Kidney (tissue), 14 donors: Measurements from ENCODE around the gene KLHL22. TPM values are rescaled to one million over a fixed set of nuclear protein-coding genes. Genes with fewer than 3 reads are reported as not detected.
A peak's percentile ranks its signal among the peaks of the same experiment; 100 is the strongest.

ENCODE experiments used
- DNase-seq, 5 donors: peaks; one replicate each; pipeline ENCODE4 v3.0.0-alpha.2; 2013 to 2020
- FAIRE-seq: peaks from 2 replicates; lab custom pipeline; 2012; peaks lifted over from hg19 to GRCh38; lab: Jason Lieb, UNC
- H3K27ac ChIP-seq, 2 donors: one replicate each; pipeline ENCODE4 v1.7.0; 2013; ENCODE audit warnings: low read depth in 2 of 2, low read length in 2 of 2, inconsistent platforms in 1 of 2
- H3K27me3 ChIP-seq: one replicate; pipeline ENCODE4 v1.7.1; 2013; ENCODE audit warnings: low read length, inconsistent platforms; ENCODE audit not compliant: control insufficient read depth, insufficient read depth
- H3K36me3 ChIP-seq, 3 donors: one replicate each; pipeline versions ENCODE4 v1.7.0 to v1.7.1; 2013; ENCODE audit warnings: low read length in 3 of 3, control low read depth in 1 of 3, inconsistent platforms in 1 of 3; ENCODE audit not compliant: insufficient read depth in 3 of 3, control insufficient read depth in 2 of 3
- H3K4me1 ChIP-seq, 3 donors: one replicate each; pipeline versions ENCODE4 v1.7.0 to v1.7.1; 2013; ENCODE audit warnings: low read length in 3 of 3, inconsistent platforms in 1 of 3, low read depth in 1 of 3; ENCODE audit not compliant: control insufficient read depth in 2 of 3, insufficient read depth in 2 of 3
- H3K4me3 ChIP-seq, 3 donors: one replicate each; pipeline versions ENCODE4 v1.7.0 to v1.8.1; 2013; ENCODE audit warnings: low read length in 3 of 3, control low read depth in 1 of 3, inconsistent platforms in 1 of 3
- H3K9ac ChIP-seq, 3 donors: one replicate each; pipeline versions ENCODE4 v1.7.0 to v1.7.1; 2013; ENCODE audit warnings: low read length in 3 of 3, control low read depth in 1 of 3, inconsistent platforms in 1 of 3
- H3K9me3 ChIP-seq, 3 donors: one replicate each; pipeline versions ENCODE4 v1.7.0 to v1.7.1; 2013; ENCODE audit warnings: low read length in 3 of 3, control low read depth in 1 of 3, inconsistent platforms in 1 of 3; ENCODE audit not compliant: control insufficient read depth in 2 of 3, insufficient read depth in 1 of 3
- CTCF ChIP-seq: IDR thresholded peaks from 3 replicates; pipeline ENCODE4 v1.5.1; 2012; ENCODE audit warnings: mild to moderate bottlenecking, moderate library complexity, borderline replicate concordance; ENCODE audit not compliant: insufficient read depth; ENCODE audit errors: extremely low read depth
- intact Hi-C: fragments of 100-400 bp; cut with DNase I; formaldehyde crosslinking; loops from one replicate; pipeline ENCODE4 v1.11.1; 2022
- polyA plus RNA-seq: library from polyadenylated mRNA; stranded (reverse); fragments of 350-450 nt; fragmentation: Illumina TruSeq; extraction: RNeasy Lipid Tissue Mini Kit (QIAGEN cat#74804); gene quantifications from one replicate; pipeline ENCODE4 v1.2.3, GENCODE V29; 2014; ENCODE audit warnings: low read depth, low replicate concordance; ENCODE audit not compliant: insufficient read depth
- total RNA-seq: library from RNA; stranded (reverse); fragmentation: NEBNext Ultra II Directional; extraction: Animal tissue kit (Norgen Biotek cat#: 25700); gene quantifications from one replicate; pipeline ENCODE4 v1.2.1, GENCODE V29; 2021
- donor health status: control.
- donor health status: control.
- donor health status: control.
- donor health status: control.
- donor health status: control.
- donor health status: DM: yes; HTN: yes; CAD: no.
- donor health status: Normal renal cell carcinoma (clear cell type).

Gene KLHL22
- total and polyA plus RNA-seq, 2 donors from 2014 or later, result 22.4 to 24.3 TPM

- Histone ChIP-seq H3K27ac (no peak overlapping the region), H3K4me3 (no peak overlapping the region), H3K36me3 (peaks cover 0 to 7% (median 3%) of the 10 kb centered on the region in 3 donors), H3K27me3 (no peaks in the 10 kb centered on the region), H3K4me1 (peaks cover 0 to 11% (median 0%) of the 10 kb centered on the region in 3 donors), H3K9me3 (no peaks in the 10 kb centered on the region), H3K9ac (no peak overlapping the region)
- intact Hi-C loops, result no loop called here
- FAIRE-seq (no peak), DNase-seq (peak in 1 of 5 donors; percentile 38)
- no peak for TF ChIP-seq CTCF
These were observed 27.7 kb upstream of the KLHL22 start for GRCh38 chr22:20523086-20523983.

DNA sequence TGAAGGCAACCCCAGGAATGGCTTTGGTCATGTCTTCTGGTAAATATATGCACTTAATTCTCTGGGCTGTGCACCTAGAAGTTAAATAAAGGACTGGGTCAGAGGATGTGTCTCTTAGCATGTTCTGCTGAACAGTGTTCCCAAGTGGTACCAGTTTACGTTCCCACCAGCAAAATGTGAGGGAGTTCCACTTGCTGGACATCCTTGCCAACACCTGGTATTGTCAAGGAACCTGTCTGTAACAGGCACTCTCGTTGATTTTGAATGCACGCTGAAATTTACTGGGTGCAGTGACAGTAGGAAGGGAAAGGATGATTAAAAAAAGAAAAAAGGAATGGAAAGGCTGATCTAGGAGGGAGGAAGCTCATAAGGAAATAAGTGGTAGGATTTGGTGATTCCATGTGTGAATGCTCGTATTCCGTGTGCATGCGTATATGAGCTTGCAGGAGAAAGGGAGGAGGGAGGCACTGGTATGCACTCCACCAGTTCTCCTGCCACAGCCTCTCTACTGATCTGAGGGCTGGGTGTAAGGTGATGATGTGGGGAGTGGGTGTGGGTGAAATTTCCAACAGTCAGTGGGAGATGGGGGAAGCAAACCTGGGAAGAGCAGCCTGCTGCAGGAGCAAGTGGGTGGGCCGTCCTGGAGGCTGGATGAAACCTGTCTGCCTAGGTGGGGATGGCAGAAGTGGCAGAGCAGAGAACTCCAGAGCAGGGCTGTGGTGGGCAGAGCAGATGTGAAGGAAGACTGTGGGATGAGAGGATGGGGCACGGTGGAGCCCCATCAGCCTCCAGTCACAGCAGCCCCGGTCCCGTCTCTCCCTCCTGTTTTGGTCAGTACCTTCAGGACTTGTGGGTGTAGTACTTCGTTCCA is 26.8 kb upstream of the KLHL22 start:
- intact Hi-C loops, result no loop called here
- no peak overlapping the region for H3K9ac ChIP-seq
- no peak overlapping the region for H3K4me3 ChIP-seq
- DNase-seq (peak in 1 of 5 donors; percentile 25), FAIRE-seq (no peak)
- peaks cover 0 to 14% (median 0%) of the 10 kb centered on the region in 3 donors for H3K4me1 ChIP-seq
- peaks cover 0 to 4% (median 3%) of the 10 kb centered on the region in 3 donors for H3K36me3 ChIP-seq
- H3K9me3 ChIP-seq, result no peaks in the 10 kb centered on the region
- TF ChIP-seq CTCF, result no peak
- H3K27me3 ChIP-seq, result no peaks in the 10 kb centered on the region
- H3K27ac ChIP-seq, result no peak overlapping the region

DNA sequence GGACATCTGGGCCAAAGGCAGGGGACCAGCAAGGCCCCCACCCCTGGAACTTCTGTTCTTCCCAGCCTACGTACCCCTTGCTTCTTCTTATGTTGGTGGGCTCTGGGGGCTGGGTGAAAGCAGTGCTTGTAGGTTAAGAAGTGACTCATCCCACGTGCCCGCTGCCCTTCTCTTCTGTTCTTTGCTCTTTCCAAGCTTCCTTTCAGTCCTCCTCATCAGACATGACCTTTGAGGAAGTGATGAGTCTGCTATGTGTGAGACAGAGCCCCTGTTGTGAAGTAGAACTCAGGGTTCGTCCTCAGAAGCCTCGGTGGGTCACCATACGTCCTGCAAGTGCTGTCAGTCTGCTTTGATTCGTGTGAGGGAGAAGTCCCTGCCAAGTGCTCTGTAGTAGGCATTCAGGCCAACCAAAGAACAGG is 24.5 kb upstream of the KLHL22 start:
- no peak for TF ChIP-seq CTCF
- Histone ChIP-seq H3K36me3 (peaks cover 0 to 4% (median 3%) of the 10 kb centered on the region in 3 donors), H3K4me3 (no peak overlapping the region), H3K27me3 (no peaks in the 10 kb centered on the region), H3K9ac (no peak overlapping the region), H3K27ac (no peak overlapping the region), H3K4me1 (peaks cover 0 to 11% (median 0%) of the 10 kb centered on the region in 3 donors), H3K9me3 (no peaks in the 10 kb centered on the region)
- intact Hi-C loops, result no loop called here
- peak in 1 of 5 donors; percentile 43 for DNase-seq
- FAIRE-seq, result no peak
